CD4-positive, alpha-beta T cell treated with Interleukin-15 for 4 hours (primary cell): ENCODE measurements around the gene LAMC1.

Experiments
- DNase-seq: peaks from one replicate; pipeline ENCODE4 v3.0.0-alpha.2; 2020; ENCODE audit warnings: low spot score

The LAMC1 gene

GRCh38 chr1:183106746-183107145 lies 83.5 kb downstream of the LAMC1 start:
- no peak for DNase-seq

GRCh38 chr1:183110326-183110880 lies 87.2 kb downstream of the LAMC1 start:
- DNase-seq: no peak

GRCh38 chr1:183114441-183114840 lies 91.2 kb downstream of the LAMC1 start:
- DNase-seq: no peak

- no peak for DNase-seq
Measured at GRCh38 chr1:183116416-183116815, 93.2 kb downstream of the LAMC1 start.

- DNase-seq: no peak
Measured at GRCh38 chr1:183121609-183122008, 98.4 kb downstream of the LAMC1 start.

GRCh38 chr1:183124259-183124658 lies 101.0 kb downstream of the LAMC1 start:
- DNase-seq: no peak

- DNase-seq: no peak
Measured at GRCh38 chr1:183125279-183125999, 102.2 kb downstream of the LAMC1 start.

- DNase-seq: no peak
Measured at GRCh38 chr1:183126000-183126366, 102.8 kb downstream of the LAMC1 start.

- DNase-seq: no peak
Measured at GRCh38 chr1:183126528-183126927, 103.3 kb downstream of the LAMC1 start.

- DNase-seq: no peak
Measured at GRCh38 chr1:183129921-183130690, 106.9 kb downstream of the LAMC1 start.

GRCh38 chr1:183131166-183131565 lies 107.9 kb downstream of the LAMC1 start:
- no peak for DNase-seq

- no peak for DNase-seq
Measured at GRCh38 chr1:183135336-183135735, 112.1 kb downstream of the LAMC1 start.

- DNase-seq: no peak
Measured at GRCh38 chr1:183137782-183138181, 114.6 kb downstream of the LAMC1 start.

GRCh38 chr1:183138301-183138700 lies 115.1 kb downstream of the LAMC1 start:
- no peak for DNase-seq

- DNase-seq: no peak
Measured at GRCh38 chr1:183139281-183139942, 116.2 kb downstream of the LAMC1 start.

GRCh38 chr1:183140633-183141032 lies 117.4 kb downstream of the LAMC1 start:
- DNase-seq: no peak

- no peak for DNase-seq
Measured at GRCh38 chr1:183142171-183142570, 119.0 kb downstream of the LAMC1 start.

GRCh38 chr1:183143576-183144315 lies 120.5 kb downstream of the LAMC1 start:
- DNase-seq: no peak

GRCh38 chr1:183144752-183145151 lies 121.5 kb downstream of the LAMC1 start:
- DNase-seq: no peak

GRCh38 chr1:183147735-183148134 lies 124.5 kb downstream of the LAMC1 start:
- no peak for DNase-seq

- no peak for DNase-seq
Measured at GRCh38 chr1:183148599-183148998, 125.4 kb downstream of the LAMC1 start.

GRCh38 chr1:183149273-183149672 lies 126.1 kb downstream of the LAMC1 start:
- no peak for DNase-seq
